Endometrium (tissue), 2 donors: ENCODE results near the gene DDX41.

Experiments
- FAIRE-seq: peaks from 2 replicates; lab custom pipeline; 2012; peaks lifted over from hg19 to GRCh38; lab: Jason Lieb, UNC
- donor health status: control.
- donor health status: control.

DDX41 gene

GRCh38 chr5:177467436-177467835 lies 49.3 kb downstream of the DDX41 start:
- FAIRE-seq, result no peak

DNA sequence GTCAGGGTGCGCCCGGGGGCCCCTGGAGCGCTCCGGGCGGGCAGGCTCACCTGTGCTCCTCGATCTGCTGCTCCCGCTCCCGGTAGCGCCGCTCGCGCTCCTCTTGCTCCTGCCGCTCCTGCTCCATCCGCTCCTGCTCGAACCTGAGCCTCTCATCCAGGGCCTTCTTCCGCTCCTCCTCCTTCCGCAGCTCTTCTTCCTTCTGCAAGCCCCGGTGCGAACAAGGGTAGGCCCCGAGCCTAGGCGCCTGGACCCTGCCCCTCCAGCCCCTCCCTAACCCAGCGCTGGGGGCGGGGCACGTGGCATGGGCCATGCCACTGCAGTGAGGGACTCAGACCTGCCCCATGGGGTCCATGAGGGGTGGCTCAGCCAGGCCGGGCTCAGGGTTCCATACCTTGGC lies 49.9 kb downstream of the DDX41 start:
- no peak for FAIRE-seq

GRCh38 chr5:177465044-177465443 lies 51.7 kb downstream of the DDX41 start:
- no peak for FAIRE-seq

DNA sequence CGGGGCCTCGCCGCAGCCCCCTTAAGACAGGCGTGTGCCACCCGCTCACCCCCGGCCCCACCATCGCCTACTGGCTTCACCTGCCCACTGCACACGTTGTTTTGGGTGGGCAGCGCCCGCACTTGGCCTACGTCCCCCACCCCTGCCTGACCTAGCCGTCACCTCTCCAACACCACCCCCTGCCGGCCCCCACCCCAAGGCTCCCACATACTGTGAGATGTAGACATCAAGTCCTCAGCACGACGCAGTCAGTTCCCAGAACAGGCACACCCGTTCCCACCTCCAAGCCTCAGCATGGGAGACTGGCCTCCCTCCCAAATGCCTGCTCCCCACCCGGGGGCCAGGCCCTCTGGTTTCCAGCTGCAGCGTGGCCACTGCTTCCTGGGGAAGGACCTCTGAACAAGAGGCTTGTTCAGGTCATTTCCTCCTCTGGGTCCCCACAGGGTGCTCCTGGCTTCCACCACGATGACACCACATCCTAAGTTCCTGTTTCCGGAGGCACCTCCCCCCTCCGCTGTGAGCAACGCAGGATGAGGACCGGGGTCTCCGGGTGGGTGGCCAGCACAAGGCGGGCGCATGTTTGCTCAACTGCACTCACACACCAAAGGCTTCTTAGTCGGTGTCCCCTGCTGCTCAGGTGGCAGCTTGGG lies 54.6 kb downstream of the DDX41 start:
- FAIRE-seq, result no peak
